SK-N-MC (cell line): ENCODE measurements around the gene SLC24A4.

ENCODE experiments used
- EZH2 ChIP-seq: fragments of 200-600 bp; sonication (generic); IDR thresholded peaks from one replicate; pipeline ENCODE4 v1.6.1; 2017; ENCODE audit warnings: antibody characterized with exemption
- FOXP2 ChIP-seq: optimal IDR thresholded peaks from 2 replicates; pipeline ENCODE3; 2011; ENCODE audit warnings: mild to moderate bottlenecking, moderate library complexity; ENCODE audit not compliant: insufficient read depth; ENCODE audit errors: extremely low read length, control extremely low read depth
- POLR2AphosphoS5 ChIP-seq: IDR thresholded peaks from 2 replicates; pipeline ENCODE4 v1.6.1; 2012; ENCODE audit warnings: mild to moderate bottlenecking, low read depth, low read length, borderline replicate concordance

GRCh38 chr14:92294506-92294905 is 28.5 kb upstream of the SLC24A4 start:
- no peak for TF ChIP-seq EZH2
- no peak for TF ChIP-seq POLR2AphosphoS5
- no peak for TF ChIP-seq FOXP2
